ENCODE measurements around the gene PANX2.

PANX2 gene

GRCh38 chr22:50216055-50216683, 45.6 kb downstream of the PANX2 start:
- no peak for DNase-seq

- no peak for DNase-seq
These were observed 46.4 kb downstream of the PANX2 start for GRCh38 chr22:50216684-50217520.

- DNase-seq, result no peak
These were observed 47.1 kb downstream of the PANX2 start for GRCh38 chr22:50217543-50218152.

DNA sequence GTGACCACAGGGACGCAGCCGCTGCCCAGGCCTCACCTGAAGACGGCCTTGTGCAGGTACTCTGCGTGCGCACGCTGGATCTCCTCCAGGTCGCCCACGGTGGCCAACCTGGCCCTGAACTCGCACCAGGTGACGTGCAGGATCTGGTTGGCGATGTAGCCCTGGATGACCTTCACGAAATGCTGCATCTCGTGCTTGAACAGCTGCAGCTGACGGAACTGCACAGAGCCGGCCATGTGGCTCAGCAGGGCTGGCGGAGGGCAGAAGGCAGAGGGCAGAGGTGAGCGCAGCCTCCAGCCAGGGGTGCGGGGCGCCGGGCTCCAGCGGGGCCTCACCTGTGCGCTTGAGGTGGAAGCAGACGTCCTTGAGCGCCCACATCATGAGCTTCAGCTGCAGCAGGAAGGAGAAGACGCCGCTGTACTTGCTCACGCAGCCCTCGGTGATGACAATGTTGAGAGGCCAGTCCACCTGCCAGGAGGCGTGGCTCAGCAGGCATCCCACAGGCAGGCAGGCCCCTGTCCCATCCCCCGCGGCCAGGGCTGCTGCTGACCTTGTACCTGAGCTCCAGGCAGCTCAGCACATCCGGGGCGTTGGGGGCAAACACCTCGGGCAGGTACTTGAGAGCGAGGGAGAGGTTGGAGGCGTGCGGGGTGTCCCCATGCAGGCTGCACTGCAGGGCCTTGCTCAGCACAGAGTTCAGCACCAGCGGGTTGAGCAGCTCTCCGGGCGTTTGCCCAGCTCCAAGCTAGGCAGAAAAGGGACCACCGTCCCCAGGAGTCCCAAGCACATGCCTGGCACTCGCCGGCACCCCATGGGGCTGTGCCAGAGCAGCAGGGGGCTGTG, 47.8 kb downstream of the PANX2 start:
- DNase-seq, result no peak

- DNase-seq, result peak in 1 of 2 experiments; percentile 77
These were observed 48.6 kb downstream of the PANX2 start for GRCh38 chr22:50218996-50219727.

- no peak for DNase-seq
These were observed 49.5 kb downstream of the PANX2 start for GRCh38 chr22:50219800-50220602.

DNA sequence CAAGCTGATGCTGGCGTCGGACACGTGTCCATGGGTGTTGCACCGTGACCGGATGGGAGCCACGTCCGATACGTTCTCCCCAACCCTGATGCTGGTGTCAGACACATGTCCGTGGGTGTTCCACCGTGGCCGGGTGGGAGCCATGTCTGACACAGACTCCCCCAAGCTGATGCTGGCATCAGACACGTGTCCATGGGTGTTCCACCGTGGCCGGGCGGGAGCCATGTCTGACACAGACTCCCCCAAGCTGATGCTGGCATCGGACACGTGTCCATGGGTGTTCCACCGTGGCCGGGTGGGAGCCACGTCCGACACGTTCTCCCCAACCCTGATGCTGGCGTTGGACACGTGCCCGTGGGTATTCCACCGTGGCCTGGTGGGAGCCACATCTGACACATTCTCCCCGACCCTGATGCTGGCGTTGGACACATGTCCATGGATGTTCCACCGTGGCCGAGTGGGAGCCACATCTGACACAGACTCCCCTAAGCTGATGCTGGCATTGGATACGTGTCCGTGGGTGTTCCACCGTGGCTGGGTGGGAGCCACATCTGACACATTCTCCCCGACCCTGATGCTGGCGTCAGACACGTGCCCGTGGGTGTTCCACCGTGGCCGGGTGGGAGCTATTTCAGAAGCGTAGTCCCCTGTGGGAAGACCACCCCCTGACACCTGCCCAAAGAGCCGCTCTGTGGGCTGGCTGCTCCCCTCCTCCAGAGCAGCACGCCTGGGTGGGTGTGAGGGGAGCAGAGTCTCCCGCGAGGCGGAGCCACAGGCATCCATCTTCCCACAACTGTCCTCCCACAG, 50.3 kb downstream of the PANX2 start:
- no peak for DNase-seq

- no peak for DNase-seq
These were observed 51.1 kb downstream of the PANX2 start for GRCh38 chr22:50221410-50222300.

DNA sequence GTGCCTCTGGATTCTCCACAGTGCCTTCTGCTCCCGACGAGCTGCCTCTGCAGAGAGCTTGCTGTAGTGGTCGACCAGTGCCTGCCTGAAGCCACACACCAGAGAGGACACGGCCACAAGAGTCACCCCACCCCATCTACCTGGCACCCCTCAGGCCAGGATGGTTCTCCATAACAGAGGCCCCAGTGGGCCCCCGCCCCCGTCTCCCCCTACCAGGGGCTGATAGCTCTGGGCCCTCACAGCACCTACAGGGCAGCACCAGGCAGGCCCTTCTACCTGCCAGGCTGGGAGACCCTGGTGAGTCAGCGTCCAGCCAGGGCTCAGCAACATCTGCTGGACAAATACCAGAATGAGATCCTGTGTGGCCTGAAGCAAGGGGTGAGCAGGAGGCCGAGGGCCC, 52.0 kb downstream of the PANX2 start:
- no peak for DNase-seq

GRCh38 chr22:50224071-50224470, 53.5 kb downstream of the PANX2 start:
- DNase-seq, result no peak

- DNase-seq, result no peak
These were observed 54.9 kb downstream of the PANX2 start for GRCh38 chr22:50225200-50225969.

GRCh38 chr22:50226063-50226874, 55.7 kb downstream of the PANX2 start:
- DNase-seq, result no peak

- no peak for DNase-seq
These were observed 56.3 kb downstream of the PANX2 start for GRCh38 chr22:50226875-50227165.

DNA sequence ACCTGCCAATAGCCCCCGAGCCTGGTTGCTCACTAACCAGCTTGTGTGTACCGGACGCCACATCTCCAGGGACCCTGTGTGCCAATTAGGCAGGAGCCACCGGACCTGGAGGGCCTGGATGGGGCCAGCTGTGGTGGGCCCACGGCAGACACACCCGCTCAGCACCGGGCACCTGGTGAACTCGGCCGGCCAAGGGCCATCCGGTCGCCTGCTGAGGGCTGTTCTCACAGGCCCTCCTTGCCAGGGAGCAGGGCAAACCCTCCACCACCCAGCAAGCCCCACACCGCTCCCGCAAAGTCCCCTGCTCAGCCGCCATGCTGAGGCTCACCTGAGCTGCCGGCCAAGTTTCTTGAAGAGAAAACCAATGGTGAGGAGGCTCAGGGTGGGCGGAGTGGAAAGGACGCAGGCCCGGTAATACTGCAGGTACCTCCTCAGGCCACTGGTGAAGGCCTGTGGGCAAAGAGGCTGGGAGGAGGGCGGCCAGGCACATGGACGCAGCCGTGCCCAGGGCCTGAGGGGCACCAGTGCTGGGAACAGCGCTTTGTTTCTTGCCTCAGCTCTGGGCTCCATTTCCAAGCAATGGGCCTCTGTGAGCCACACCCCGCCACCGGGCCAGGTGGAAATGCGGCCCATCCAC, 57.2 kb downstream of the PANX2 start:
- DNase-seq, result no peak

GRCh38 chr22:50228366-50228765, 57.8 kb downstream of the PANX2 start:
- no peak for DNase-seq

DNA sequence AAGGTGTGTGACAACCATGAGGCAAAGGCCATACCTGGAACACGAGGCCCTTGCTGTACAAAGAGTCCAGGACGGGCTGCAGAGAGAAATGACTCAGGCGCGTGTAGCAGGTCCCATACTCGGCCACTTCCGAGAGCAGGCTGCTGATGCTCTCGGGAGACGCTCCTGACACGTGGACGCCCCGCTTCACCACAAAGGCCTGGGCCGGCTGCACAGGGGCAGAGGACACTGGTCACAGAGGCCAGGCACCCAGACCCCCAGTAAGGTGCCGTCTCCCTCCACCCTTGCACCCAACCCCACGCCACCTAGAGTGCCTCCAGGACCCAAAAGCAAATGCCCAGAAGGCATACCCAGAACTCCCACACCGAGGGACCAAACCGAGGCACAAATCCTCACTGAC, 58.8 kb downstream of the PANX2 start:
- DNase-seq, result no peak
